Large intestine (tissue), 3 donors: Measurements from ENCODE around the gene ILDR2. TPM values are rescaled to one million over a fixed set of nuclear protein-coding genes. Genes with fewer than 3 reads are reported as not detected.

Experiments
- DNase-seq, 2 donors: peaks; one replicate each; pipeline versions ENCODE4 v3.0.0 to v3.0.0-alpha.2; 2013
- H3K27ac ChIP-seq: one replicate; pipeline ENCODE4 v1.5.1; 2013; ENCODE audit warnings: low read length
- H3K27me3 ChIP-seq: 2 replicates; pipeline ENCODE4 v1.6.1; 2013; ENCODE audit warnings: low read length; ENCODE audit not compliant: control insufficient read depth, insufficient read depth
- H3K36me3 ChIP-seq: 2 replicates; pipeline ENCODE4 v1.6.1; 2013; ENCODE audit warnings: low read length; ENCODE audit not compliant: control insufficient read depth, insufficient read depth
- H3K4me1 ChIP-seq: one replicate; pipeline ENCODE4 v1.6.1; 2013; ENCODE audit warnings: low read length; ENCODE audit not compliant: control insufficient read depth, insufficient read depth
- H3K4me3 ChIP-seq: one replicate; pipeline ENCODE4 v1.5.1; 2013; ENCODE audit warnings: low read length
- H3K9me3 ChIP-seq: one replicate; pipeline ENCODE4 v1.6.1; 2013; ENCODE audit warnings: mild to moderate bottlenecking, low read depth, low read length, moderate library complexity; ENCODE audit not compliant: control insufficient read depth
- WGBS: methylation state at CpG from one replicate; pipeline ENCODE4 v1.1.5; 2013; ENCODE audit warnings: low lambda C conversion rate; ENCODE audit not compliant: insufficient coverage; 5-methylcytosine and 5-hydroxymethylcytosine counted together
- polyA plus RNA-seq: library from polyadenylated mRNA; unstranded; fragments of 120-200 nt; gene quantifications from one replicate; pipeline ENCODE4 v1.2.1, GENCODE V29; 2013

ILDR2 gene
- polyA plus RNA-seq, 1 donor, result 1.7 TPM

DNA sequence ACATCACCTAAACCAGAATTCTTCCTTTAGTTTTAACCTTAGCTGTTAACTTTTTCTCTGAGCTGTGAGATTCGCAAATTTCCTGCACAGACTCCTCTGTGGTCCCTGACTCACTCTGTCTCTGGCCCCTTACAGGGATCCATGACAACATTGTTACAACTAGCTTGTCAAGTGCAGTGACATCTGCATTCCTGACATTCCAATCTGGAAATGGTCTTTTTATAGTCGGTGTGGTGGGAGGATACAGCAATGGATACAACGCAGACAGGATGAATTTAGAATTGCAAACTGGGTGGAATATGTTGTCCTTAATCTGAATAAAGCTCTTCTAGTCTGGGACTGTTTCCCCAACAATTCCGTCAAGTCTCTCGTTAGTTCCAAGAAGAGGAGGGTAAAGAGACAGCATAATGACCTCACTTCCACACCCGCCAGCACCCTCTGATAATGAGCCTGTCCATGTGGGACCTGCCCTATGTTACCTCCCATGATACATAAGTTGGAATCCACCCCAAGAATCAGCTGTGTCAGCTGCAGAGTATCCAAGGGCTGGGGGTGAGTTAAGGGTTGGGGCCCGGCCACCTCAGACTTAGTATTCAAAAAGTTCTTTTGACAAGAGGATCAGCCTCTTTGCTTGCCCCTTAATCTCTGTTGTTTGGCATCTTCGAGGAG is 49.4 kb downstream of the ILDR2 start:
- DNase-seq, result no peak
- no CpG with 5 or more reads among the region's 8 CpGs for WGBS
- no peaks in the 10 kb centered on the region for H3K36me3 ChIP-seq
- H3K4me3 ChIP-seq, result no peak overlapping the region
- H3K4me1 ChIP-seq, result no peaks in the 10 kb centered on the region
- H3K9me3 ChIP-seq, result no peaks in the 10 kb centered on the region
- H3K27me3 ChIP-seq, result peaks cover 31% of the 10 kb centered on the region
- no peak overlapping the region for H3K27ac ChIP-seq

DNA sequence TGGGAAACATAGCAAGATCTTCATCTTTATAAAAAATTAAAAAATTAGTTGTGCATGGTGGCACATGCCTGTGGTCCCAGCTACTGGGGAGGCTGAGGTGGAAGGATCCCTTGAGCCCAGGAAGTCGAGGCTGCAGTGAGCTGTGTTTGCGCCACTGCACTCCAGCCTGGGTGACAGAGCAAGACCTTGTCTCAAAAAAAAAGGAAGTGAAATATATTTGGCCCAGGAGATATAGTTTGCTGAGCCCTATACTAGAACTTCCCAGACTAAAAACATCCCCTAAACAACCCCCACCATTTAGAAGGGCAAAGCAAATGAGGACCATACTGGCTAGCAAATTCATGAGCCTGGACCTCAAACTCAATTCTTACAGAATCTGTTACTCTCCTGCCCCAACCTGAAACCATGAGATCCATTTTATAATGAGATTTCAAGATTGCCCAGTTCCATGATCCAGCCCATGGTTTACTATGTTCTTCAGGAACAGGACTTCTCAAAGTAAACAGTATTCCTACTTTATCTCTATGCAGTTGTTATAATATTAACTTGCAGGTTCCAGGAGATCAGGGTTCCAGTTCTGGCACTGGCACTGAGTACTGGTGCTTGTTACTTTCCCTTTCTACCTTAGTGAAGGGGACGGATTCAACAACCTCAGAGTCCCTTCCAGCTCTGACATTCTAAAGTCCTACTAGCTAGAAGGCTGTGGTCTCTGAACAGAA is 50.4 kb downstream of the ILDR2 start:
- Histone ChIP-seq H3K4me1 (no peaks in the 10 kb centered on the region), H3K27me3 (peaks cover 38% of the 10 kb centered on the region), H3K36me3 (no peaks in the 10 kb centered on the region), H3K4me3 (no peak overlapping the region), H3K9me3 (peaks cover 3% of the 10 kb centered on the region), H3K27ac (no peak overlapping the region)
- no CpG with 5 or more reads among the region's 3 CpGs for WGBS
- no peak for DNase-seq

DNA sequence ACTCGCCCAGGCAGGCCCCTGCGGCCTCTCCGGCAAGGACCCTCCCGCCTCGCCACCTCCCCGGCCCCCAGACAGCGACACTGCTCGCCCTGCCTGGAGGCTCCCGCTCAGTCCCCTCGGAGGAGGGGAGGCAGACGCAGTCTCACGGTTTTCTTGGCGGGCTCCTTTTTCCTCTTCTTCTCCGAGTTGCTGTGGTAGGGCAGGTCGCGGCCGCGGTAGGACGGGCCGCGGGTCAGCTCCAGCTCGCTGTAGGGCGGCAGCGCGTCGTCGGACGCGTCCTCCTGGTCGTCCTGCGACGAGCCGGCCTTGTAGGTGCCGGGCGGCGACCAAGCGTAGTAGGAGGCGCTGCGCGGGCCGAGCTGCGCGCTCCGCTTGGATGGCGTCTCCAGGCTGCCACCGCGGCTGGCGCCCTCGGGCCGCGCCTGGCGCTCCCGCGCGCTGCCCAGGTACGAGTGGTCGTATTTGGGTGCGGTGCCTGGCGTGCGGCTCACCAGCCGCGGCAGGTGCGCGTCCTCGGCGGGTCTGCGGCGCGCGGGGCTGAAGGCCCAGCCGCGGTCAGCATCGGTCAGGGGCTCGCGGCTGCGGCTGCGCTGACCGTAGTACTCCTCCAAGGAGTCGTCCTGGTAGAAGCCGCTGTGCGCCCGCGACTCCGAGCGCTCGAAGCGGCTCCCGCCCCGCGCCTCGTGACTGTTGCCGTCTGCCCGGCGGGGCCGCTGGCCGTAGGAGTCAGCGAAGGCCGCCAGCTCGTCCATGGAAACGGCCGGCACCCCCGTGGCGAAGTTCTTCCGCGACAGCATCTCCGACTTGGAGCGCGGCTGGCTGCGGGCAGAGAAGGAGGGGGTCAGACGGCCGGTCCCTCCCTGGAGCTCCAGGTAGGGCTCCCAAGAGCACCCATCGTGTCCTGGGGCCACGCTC is 54.5 kb downstream of the ILDR2 start:
- no CpG with 5 or more reads among the region's 113 CpGs for WGBS
- H3K36me3 ChIP-seq, result no peaks in the 10 kb centered on the region
- no peak overlapping the region for H3K27ac ChIP-seq
- peaks cover 3% of the 10 kb centered on the region for H3K9me3 ChIP-seq
- no peak overlapping the region for H3K4me3 ChIP-seq
- peak in 1 of 2 donors; percentile 36 for DNase-seq
- peaks cover 62% of the 10 kb centered on the region for H3K27me3 ChIP-seq
- no peaks in the 10 kb centered on the region for H3K4me1 ChIP-seq

DNA sequence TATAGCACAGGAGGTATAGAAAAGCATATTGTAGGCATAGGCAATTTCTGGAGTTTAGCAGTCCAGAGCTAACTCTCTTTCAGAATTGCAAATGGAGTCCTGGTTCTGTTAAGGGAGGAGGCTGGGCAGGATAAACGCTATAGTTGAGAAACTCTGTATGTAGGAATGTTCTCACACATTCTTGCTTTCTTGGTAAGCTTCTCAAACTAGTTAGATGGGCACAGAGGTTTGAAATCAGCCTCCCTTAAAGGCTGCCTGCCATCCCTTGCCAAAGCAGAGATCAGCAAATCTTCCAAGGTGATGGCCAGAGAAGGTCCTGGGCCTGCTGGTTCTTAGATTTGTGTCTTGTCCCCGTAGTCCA is 56.4 kb downstream of the ILDR2 start:
- Histone ChIP-seq H3K27me3 (peaks cover 68% of the 10 kb centered on the region), H3K36me3 (no peaks in the 10 kb centered on the region), H3K4me1 (no peaks in the 10 kb centered on the region), H3K9me3 (peaks cover 3% of the 10 kb centered on the region), H3K27ac (no peak overlapping the region), H3K4me3 (no peak overlapping the region)
- no CpG with 5 or more reads among the region's 2 CpGs for WGBS
- DNase-seq, result no peak

DNA sequence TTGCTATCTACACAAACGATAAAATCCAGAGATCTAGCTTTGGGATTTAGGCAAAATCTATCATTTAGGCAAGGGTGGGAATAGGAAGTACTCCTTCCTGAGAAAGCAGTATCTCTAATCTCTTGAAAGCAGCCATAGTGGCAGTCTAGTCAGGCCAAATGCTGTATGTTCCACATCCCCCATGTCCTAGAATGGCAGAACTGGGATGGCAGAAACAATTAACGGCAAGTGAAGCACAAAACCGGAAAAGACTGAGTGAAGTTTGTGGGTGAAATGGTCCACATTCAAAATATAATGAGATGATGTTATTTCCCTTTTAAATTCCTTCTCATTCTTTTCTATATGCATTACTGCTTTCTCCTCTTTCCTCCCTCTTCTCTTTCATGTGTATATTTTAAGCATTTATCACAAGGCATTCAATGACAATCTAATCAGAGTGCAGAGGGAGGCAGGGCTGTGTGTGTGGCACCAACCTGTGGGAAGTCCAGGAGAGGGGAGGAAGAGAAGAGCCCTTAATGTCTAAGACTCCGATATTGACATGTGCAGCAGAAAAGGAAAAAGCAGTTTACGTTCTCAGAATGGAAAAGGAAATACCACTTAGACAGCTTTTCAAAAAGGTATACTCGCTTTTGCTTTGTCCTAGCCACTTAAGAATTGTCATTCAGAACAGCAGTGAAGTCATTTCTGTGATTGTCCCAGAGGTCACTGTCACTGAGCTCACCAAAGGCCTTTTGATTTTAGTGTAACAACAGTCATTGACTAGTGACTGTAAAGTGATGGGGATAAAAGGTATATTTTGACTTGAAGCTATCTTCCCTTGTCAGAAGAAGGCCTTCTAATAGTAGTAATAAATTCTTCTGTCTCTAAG is 57.0 kb downstream of the ILDR2 start:
- no peaks in the 10 kb centered on the region for H3K4me1 ChIP-seq
- WGBS, result 100% methylated on average over 2 of the region's 6 CpGs
- no peak overlapping the region for H3K27ac ChIP-seq
- H3K27me3 ChIP-seq, result peaks cover 67% of the 10 kb centered on the region
- H3K4me3 ChIP-seq, result no peak overlapping the region
- H3K36me3 ChIP-seq, result no peaks in the 10 kb centered on the region
- peaks cover 3% of the 10 kb centered on the region for H3K9me3 ChIP-seq
- no peak for DNase-seq

DNA sequence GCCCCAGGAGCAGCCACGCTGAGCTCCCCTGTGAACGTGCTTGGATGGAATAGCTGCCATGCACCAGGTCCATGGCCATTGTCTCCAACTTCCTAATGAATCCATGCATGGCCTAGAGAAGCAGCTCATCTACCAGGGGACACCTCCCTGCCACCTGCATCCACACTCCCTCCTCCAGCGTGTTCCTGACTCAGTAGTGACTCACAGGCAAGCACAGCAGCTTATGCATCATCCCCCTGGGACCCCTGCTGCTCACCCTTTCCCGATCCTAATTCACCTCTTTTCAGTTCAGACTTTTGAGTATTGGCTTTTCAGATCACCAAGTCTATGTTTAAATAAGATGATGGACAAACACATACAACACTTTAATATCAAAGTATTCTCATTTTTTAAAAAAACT is 59.4 kb downstream of the ILDR2 start:
- DNase-seq, result no peak
- Histone ChIP-seq H3K27me3 (peaks cover 45% of the 10 kb centered on the region), H3K9me3 (peaks cover 10% of the 10 kb centered on the region), H3K4me3 (no peak overlapping the region), H3K36me3 (no peaks in the 10 kb centered on the region), H3K4me1 (no peaks in the 10 kb centered on the region), H3K27ac (no peak overlapping the region)
- WGBS, result no CpG with 5 or more reads among the region's 4 CpGs

DNA sequence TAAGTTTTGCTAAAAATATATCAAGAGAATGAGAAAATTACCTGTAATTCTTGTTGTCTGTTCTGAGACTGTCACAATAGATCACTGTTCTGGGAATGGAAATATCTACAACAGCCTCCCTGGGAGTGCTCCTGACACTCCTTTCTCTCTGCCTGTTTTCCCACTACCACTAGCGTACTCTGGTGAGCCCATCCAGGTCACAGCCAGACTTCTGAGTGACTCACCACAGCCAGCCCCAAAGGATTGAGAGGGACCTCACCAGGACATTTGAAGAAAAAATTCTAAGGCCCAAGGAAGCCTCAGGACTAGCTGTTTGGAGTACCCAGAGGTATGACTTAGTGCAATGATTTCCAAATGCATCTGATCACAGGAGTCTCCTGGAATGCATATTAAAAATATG is 60.3 kb downstream of the ILDR2 start:
- Histone ChIP-seq H3K27me3 (peaks cover 39% of the 10 kb centered on the region), H3K4me3 (no peak overlapping the region), H3K36me3 (no peaks in the 10 kb centered on the region), H3K4me1 (no peaks in the 10 kb centered on the region), H3K9me3 (peaks cover 7% of the 10 kb centered on the region), H3K27ac (no peak overlapping the region)
- DNase-seq, result no peak
- no CpG with 5 or more reads among the region's 1 CpG for WGBS

DNA sequence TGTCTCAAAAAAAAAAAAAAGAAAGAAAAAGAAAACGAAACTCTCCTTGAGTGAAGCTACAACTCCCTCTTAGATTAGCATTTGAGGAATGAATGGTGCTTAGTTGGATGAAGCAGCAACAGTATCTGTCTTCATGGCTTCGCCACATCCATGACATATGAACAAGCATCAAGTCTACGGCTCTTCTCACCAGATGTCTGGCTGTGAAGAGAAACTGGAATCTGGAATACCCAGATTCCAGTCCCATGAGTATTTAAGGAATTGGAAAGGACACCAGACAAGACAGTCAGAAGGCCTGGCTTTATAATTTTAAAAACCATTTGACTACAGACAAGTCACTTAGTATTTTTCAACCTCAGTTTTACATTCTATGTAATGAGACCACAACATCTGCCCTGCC is 61.2 kb downstream of the ILDR2 start:
- Histone ChIP-seq H3K27ac (no peak overlapping the region), H3K9me3 (peaks cover 7% of the 10 kb centered on the region), H3K36me3 (no peaks in the 10 kb centered on the region), H3K4me3 (no peak overlapping the region), H3K4me1 (no peaks in the 10 kb centered on the region), H3K27me3 (peaks cover 31% of the 10 kb centered on the region)
- no peak for DNase-seq
- no CpG with 5 or more reads among the region's 3 CpGs for WGBS

DNA sequence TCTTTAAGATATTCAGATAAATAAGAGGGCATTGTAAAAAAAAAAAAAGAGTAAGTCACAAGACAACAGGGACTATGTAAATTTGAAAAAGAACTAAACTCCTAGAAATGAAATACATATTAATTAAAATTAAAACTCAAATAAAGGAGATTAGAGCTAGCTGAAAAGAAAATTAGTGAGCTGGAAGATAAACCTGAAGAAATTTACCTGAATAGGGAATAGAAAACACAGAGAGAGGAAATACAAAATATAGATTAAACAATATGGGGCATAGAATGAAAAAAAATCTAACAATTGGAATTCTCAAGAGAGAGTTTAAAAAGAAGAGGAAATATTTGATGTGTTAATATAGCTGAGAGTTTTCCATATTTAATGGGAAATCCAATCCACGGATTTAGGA is 63.7 kb downstream of the ILDR2 start:
- 100% methylated on average over 1 of the region's 1 CpG for WGBS
- Histone ChIP-seq H3K27me3 (peaks cover 8% of the 10 kb centered on the region), H3K9me3 (peaks cover 7% of the 10 kb centered on the region), H3K4me1 (no peaks in the 10 kb centered on the region), H3K36me3 (no peaks in the 10 kb centered on the region), H3K27ac (no peak overlapping the region), H3K4me3 (no peak overlapping the region)
- no peak for DNase-seq
